Stimulated activated CD8-positive, alpha-beta memory T cell treated with anti-CD3 and anti-CD28 coated beads, Interleukin-15, amount 100 ng/mL, for 4 hours (primary cell): ENCODE data around the gene CADPS.

Experiments used
- DNase-seq, 2 donors: peaks; one replicate each; pipeline ENCODE4 v3.0.0-alpha.2; 2020; ENCODE audit warnings: low read depth in 2 of 2

Gene CADPS

DNA sequence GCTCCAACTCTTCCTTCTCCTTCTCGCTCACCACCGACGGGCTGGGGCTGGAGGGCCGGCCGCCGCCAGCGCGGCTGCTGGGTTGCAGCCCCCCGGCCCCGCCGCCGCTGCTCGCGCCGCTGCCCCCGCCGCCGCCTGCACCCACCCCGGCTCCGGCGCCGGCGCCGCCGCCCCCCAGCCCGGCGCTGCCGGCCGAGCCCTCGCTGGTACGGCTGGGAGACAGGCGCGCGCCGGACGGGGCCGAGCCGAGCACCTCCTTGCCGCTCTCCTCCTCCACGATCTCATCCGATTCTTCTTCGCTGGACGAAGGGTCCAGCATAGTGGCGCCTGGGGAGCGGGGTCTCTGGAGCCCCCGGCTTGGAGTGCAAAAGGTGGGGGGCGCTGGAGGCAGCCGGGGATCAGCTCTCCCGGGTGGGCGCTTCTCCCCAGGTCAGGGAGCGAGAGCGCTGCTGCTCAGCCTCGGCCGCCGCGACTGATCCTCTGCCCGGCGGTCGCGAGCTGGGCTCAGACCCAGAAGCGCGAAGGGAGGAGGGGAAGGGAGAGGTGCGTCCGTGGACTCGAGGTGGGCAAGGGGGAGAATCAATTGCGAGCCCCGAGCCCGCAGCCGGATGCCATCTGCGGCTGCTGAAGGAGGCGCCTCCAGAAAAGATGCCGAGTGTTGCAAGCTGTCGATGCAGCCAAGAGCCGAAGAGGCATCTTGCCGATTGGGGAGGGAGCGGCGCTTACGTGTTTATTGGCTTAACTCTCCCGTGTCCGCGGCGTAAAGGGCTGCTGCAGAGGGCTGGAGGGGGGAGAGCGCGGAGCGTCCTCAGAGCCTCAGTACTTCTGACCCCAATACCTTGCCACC lies at the start of gene CADPS:
Gene CADPS, minus strand, starts transcription at position 706 of the 847 bp plus-strand sequence. Its CDS starts 387 bp downstream, at position 319.
- DNase-seq = no peak

DNA sequence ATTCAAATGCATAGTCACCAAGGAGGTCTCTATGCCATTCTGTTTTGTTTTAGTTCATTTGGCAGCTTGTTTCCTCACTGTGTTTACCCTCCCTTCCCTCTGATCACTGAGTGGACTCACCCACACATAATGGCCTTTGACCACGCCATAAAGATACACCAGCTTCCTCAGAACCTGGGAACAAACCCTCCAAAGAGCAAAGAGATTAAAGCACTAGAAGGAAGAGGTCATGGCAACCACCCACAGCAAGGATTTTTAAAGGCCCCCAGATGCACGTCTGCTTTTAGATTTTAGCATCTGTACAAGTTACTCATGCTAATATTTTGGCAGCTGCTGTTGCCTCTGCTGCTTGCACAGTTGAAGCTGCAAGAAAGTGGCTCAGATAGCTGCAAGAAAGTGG lies 47.9 kb upstream of the CADPS start:
- DNase-seq = no peak

DNA sequence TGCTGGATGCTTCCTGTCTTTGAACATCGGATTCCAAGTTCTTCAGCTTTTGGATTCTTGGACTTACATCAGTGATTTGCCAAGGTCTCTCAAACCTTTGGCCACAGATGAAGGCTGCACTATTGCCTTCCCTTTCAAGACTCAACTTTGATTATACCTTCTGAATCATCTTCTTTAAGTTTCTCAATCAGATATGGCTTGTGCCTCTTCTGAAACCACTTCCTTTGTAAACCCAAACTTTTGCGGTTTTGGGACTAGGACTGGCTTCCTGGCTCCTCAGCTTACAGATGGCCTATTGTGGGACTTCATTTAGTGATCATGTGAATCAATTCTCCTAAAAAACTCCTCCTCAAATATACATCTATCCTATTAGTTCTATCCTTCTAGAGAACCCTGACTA lies 47.1 kb upstream of the CADPS start:
- no peak for DNase-seq

DNA sequence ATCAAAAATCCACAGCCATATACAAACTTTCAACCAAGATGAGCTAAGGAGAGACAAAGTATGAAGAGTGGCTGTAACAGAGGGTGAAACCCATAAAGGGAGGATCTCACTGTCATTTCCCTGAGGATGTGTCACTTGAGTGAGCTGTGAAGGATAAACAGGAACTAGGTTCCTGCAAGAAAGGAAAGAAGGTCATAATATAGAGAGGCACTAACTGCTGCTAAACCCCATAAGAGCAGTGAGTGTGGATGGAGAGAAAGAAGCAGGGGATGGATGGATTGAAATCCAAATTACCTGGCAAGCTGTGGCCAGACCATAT lies 45.2 kb upstream of the CADPS start:
- no peak for DNase-seq

DNA sequence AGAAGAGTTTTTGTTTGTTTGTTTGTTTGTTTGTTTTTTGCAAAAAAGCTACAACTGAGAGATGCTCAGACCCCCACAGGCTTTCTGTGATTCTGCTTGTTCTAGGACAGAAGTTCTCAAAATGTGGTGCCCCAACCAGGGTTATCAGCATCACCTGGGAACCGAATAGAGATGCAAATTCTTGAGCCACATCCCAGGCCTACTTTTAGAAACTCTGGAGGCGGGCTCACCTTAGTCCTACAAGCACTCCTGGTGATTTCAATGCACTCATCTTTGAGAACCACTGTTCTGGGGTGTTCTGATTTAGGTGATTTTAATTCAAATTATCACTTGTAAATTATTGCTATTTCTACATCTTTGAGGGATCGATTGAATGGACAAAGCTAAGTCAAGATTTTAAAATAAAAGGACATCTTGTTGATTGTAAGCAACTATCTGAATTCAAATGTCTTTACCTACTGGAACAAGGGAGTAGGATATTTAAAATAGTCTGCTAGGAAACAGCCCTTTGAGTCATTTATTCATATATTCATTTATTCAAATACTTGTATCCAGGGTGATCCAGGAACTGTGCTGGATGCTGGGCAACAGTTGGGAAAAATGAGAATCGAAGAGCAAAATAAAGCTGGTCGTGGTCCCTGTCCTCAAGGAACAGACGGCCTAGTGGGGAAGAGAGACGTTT lies 44.7 kb upstream of the CADPS start:
- DNase-seq = no peak

DNA sequence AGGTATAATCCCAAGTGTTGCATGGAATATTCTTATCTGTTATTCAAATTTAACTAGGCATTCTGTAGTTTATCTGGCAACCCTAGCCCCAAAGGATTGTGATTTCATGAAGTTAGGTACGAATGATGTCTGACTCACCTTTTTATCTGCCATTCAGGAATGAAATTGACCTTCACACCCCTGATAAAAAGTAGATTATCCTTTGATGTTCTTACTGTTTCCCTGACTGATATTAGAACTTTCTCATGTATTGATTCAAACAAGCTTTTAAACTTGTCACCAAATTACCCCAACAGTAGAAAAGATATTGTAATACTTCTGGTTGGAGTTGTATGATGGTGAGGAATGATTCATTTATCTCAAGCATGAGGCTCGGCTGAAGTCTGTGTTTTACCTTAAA lies 43.6 kb upstream of the CADPS start:
- no peak for DNase-seq

DNA sequence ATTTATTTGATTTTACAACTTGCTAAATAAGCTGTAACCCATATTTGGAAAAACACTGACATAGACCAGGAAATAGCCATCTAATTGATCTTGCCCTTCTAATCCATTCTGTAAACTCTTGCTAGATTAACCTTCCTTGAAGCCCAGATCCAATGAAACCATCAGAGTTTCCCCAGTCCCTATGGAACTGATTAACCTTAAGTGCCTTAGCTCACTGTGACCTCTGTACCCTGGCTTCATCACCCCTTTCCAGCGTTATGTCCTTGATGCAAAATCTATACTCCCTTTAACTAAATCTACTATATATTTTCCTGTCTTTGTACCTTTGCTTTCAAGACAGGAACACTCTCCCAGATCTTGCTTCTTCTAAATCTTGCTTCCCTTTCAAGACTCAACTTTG lies 42.9 kb upstream of the CADPS start:
- DNase-seq = no peak

DNA sequence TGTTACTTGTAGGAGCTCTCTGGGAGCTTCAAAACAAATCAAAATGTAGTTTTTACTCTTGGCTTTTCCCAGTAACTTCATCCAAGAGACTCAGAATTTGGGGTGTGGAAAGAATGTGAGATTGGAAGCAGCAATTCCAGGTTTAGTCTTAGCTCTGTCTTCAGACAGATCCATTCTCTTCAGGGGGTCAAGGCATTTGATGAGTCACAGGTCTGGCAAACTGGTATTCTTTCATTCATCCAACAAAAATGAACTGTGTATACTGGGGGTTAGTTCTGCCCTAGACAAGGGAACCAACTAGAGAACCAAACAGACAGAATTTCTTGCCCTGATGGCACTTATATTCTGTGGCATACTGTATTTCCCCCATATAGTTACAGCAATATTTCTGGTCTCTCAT lies 36.3 kb upstream of the CADPS start:
- DNase-seq = no peak

DNA sequence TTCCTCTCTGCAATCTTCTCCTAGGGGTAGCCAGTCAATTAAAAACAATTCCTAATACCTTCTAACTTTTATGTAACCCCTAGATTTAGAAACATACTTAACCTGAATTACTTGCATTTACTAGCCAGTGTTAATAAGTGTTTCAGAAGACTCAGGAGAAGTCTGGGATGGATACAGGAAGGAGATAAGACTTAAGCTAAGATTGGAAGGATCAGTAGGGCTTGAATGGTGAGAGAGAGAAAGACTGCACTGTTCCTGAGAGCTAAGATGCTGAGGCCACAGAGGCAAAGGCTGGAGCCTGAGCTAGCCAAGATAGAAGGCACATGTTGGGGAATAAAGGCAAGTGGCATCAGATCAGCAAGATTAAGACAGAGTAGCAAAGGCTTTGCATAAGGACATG lies 30.1 kb upstream of the CADPS start:
- no peak for DNase-seq

DNA sequence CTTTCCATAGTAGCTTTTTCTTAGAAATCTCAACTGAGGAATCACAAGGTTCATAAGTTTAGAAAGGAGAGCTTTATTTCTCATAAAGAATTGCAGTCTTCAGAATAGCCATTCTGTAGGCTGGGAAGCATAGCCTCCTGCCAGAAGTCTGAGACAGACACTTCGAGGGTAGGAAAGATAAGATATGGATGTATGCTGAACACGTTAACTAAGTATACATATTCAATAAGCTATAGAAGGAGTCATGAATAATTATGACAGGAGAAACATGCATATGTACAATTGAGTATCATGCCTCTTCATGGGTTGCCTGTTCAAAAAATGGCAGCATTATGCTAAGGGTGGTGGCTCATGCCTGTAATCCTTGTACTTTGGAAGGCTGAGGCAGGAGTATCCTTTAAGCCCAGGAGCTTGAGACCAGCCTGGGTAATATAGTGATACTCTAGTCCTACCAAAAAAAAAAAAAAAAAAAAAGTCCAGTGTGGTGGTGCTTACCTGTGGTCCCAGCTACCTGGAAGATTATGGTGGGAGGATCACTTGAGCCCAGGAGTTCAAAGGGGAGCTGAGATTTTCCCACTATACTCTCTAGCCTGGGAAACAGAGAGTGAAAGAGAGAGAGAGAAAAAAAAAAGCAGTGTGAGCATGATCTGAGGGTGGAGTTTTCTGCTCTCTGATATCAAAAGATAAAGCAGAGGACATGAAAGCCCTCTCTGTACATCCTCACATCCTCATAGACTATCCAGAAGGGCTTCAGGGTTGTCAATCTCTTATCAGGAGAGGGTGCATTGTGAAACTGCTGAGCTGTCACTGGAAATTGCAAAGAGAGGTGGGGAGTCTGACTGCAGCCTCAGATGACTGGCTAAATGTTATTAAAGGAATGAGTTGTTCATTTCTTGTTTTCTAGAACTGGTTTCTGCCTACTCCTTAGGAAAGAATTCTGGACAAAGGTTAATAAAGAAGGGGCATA lies 23.6 kb upstream of the CADPS start:
- DNase-seq = no peak

DNA sequence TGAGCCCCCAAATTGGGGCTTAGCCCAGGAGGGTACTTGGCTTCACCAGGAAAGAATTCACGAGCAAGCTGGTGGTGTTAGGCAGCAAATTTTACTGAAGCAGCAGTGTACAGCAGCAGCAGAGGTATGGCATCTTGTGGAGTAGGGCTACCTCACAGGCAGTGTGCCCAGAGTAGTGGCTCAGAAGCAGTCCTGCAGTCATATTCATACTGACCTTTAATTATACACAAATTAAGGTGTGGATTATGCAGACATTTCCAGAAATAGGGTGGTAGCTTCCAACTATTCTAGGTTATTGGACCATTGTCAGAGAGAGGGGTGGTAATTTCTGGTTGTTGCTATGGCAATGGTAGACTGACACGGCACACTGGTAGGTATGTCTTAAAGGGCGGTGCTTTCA lies 20.7 kb upstream of the CADPS start:
- no peak for DNase-seq

DNA sequence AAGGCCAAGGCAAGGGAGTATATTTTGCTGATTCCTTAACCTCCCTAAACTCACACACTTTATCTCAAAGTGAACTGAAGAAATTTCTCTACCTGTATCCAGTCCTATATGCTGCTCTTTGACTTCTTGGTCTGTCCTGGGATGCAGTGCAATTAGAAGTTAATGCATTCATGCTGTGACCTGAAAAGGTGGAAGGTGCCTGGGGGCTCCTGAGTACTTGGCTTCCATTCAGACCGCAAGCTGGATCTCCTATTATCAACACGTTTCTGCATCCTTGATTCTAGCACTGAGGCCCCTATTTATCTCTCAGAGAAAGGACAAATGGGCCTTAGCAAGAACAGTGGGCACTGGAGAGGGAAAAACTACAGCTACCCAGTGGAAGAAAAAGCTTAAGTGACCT lies 17.7 kb upstream of the CADPS start:
- DNase-seq = no peak

DNA sequence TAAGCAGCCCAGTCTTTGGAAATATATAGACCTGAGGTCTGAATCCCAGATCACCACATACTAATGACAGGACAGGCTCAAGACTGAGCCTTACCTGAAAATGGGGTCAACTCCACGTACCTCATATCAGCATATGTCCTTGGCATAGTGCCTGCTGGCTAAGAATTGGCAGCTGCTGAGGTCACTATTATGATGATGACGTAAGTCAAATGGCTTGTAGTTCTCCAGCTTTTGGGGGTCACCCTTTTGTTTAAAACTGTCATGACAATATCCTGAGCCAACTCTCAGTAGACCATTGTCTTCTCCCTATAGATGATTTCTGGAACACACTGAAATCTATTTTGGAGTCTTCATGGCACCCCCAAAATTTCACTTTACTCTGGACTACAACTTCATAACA lies 16.8 kb upstream of the CADPS start:
- DNase-seq = no peak

DNA sequence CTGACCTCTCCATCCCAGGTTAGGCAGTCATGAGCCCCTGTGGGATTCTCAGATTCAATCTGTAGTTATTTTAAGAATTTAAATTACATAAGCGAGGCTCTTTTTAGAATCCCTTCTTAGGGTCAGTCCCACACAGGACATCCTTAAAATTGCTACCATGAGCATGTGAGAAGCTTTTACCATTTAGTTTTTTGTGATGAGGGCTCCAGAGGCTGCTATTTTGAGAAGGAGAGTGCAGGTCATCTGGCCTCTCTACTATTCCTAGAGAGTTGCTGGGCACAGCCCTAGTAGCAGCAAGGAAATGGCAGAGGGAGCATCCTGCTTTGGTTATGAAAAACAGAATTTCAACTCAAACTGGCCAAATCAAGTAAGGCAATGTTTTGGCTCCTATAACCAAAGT lies 13.6 kb upstream of the CADPS start:
- DNase-seq = no peak

DNA sequence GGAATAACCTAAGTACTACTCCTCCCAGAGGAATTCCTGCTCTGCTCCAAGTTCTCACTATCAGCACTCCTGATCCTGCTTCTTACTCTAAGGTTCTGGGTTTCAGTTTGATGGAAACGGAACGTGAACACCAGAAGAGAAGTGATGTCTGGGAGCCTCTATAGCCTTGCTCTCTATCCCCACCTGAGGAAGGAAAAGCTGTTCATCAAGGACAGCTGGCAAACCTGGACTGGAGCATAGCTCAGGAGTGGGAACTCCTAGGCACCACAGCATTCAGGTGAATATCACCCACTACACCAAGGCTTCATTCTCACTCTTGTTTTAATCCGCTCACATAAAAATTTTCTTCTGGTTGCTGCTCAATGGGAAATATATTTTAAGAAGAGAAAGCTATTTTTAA lies 13.0 kb upstream of the CADPS start:
- no peak for DNase-seq

DNA sequence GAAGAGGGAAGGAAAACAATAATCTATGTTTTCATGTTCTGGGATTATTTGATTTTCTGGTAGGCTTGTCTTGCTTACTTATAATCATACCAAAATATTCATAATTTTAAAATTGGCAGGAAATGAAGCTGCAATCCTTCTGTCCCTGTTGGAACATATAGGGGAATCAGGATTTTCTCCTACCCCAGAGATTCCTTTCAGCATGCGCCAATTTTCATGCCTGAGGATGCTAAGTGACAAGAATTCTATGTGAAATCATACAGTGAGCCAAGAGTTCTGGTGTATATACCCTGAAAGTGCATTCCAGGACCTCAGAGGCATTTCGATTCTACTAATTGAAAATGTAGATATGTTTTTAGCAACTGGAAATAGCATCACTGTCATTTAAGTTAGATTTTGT lies 9.9 kb upstream of the CADPS start:
- DNase-seq = no peak

DNA sequence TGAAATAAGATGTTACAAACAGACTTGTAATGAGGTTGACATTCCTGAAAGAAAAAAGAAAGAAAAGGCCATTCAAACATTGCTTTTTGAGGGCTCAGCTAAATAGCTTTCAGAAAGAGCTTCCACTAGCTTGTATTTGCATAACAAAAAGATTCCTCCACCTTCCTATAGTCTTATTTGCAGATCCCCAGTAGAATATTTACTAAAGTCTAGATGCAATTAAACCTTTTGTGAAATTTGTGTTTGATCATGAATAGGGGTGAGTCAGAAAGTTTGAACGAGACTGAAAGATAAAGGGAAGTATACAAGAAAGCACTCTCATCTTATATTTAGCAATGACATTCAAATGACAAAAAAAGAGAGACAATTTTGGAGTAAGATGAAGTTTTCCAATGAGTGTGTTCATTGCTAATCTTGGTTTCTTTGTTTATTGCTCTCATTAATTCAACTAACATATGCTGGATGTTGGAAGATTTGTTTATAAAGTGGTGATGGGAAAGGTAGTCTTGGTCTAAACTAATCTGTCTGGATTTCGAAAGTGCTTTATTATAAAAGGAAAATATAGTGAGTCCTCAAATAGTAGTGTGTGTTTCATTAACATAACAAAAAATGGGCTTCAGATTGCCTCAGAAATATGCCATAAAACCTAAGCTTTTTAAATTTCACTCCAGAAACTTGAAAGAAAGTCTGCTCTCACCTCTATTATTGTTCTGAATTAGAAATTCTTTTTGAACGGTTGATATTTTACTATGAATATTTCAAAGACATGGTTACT lies 9.1 kb upstream of the CADPS start:
- DNase-seq = no peak

DNA sequence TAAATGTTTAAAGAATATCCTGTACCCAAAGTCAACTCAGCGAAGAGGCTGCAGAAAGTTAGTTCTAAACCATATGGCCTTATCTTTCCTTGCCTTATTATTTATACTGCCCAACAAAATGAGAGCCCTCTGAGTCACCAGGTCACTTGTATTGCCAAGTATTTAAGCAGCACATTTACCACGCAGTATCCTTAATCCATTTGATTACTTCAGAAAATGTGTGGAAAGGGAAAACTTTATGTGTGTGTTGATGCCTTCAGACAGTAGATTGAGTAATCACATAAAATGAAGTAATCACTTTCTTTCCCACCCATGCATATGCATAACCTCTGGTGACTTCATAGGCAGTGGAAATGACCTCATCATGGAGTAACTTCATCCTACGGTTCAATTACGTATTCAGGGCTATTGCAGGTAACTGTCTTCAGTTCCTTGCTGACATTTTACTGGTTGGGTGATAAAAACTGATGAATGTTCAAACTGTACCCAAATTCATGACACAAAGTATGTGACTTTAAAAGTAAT lies 7.5 kb upstream of the CADPS start:
- no peak for DNase-seq

DNA sequence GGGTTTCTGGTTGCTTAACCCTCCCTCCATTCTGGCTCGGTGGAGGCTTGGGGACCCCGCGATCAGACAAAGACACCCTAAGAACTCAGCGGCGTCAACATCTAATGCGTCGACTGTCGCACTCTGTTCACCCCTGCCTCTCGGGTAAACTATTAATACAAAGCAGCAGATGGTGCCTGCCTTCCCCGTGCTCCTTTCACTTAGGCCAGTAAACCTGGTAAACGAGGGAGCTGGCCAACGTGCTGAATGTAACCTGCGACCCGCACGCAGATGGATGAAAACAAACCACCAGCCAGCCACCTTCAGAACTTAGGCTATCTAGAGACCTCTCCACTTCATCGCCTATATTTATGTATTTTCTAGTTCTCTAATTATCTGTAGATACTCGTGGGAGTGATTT lies 848 bp upstream of the CADPS start:
- no peak for DNase-seq

DNA sequence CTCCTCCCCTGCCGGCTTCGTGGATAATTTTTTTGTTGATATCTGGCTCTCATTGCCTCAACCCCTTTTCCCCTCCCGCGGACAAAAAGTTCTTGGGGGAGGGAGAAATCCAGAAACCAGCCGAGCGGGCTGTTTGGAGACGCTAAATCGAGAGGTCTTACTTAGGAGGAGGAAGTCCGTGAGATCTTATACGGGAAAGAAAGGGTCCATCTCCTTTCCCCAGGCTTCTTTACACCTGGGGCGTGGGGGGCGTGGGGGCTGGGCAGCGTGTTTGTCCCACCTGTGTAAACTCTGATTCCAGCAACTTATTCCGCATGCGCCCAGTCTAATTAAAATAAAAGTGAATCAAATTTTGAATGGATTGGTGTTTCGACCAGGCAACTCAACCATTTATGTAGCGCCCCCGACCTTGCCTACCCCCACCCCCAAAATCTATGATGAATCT lies 364 bp upstream of the CADPS start:
- DNase-seq = no peak
